ENCODE measurements around the gene RNU6-7. TPM values are rescaled to one million over a fixed set of nuclear protein-coding genes. Genes with fewer than 3 reads are reported as not detected.

RNU6-7 gene
- total RNA-seq, 1 donor from 2014 or later: not detected

Other genes with a start within 250 kb of the RNU6-7 start
- 21.4 and 23.2 TPM in 2 replicates for gene ARHGAP5, start 124.7 kb upstream of the RNU6-7 start, total RNA-seq
- not detected in 2 replicates for gene RNU6-8, start 1.2 kb downstream of the RNU6-7 start, total RNA-seq
- gene AKAP6, start 127.3 kb downstream of the RNU6-7 start, total RNA-seq: 0.20 and 0.22 TPM in 2 replicates